ENCODE measurements around the gene PARD3B.

- TF ChIP-seq, protein P1, sequence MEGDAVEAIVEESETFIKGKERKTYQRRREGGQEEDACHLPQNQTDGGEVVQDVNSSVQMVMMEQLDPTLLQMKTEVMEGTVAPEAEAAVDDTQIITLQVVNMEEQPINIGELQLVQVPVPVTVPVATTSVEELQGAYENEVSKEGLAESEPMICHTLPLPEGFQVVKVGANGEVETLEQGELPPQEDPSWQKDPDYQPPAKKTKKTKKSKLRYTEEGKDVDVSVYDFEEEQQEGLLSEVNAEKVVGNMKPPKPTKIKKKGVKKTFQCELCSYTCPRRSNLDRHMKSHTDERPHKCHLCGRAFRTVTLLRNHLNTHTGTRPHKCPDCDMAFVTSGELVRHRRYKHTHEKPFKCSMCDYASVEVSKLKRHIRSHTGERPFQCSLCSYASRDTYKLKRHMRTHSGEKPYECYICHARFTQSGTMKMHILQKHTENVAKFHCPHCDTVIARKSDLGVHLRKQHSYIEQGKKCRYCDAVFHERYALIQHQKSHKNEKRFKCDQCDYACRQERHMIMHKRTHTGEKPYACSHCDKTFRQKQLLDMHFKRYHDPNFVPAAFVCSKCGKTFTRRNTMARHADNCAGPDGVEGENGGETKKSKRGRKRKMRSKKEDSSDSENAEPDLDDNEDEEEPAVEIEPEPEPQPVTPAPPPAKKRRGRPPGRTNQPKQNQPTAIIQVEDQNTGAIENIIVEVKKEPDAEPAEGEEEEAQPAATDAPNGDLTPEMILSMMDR (IDR thresholded peaks at IDR 0.05), result no peak
- peak in 3 of 4 donors; percentile 1 to 74 (median 60) for TF ChIP-seq EP300 (IDR thresholded peaks at IDR 0.05)
- peak in 2 of 4 donors; percentile 74 for TF ChIP-seq POLR2AphosphoS5 (IDR thresholded peaks at IDR 0.05)
Observed at GRCh38 chr2:205657579-205657978, 1112.3 kb downstream of the PARD3B start.

Data from sigmoid colon (tissue), 4 donors.